Panc1 (cell line): ENCODE results near the gene NMS. TPM values are rescaled to one million over a fixed set of nuclear protein-coding genes. Genes with fewer than 3 reads are reported as not detected.

Experiments
- ATAC-seq: fragments of 200-7000 bp; cut with Tn5 transposase; 2 replicates; pipeline ENCODE4 v1.9.1; 2020; ENCODE audit warnings: mild to moderate bottlenecking, moderate library complexity
- BruUV-seq: library from RNA; stranded (reverse); fragments of 400-500 nt; replicated peaks from 2 replicates; lab custom pipeline; 2021; lab: Mats Ljungman, UMichigan
- CTCF ChIA-PET: fragments of 300-600 bp; sonication (Branson Sonifier 250); formaldehyde crosslinking; loops from one replicate; lab custom pipeline; 2022; ENCODE audit warnings: antibody characterized with exemption; lab: Charles Lee
- POLR2A ChIA-PET: fragments of 300-600 bp; sonication (Branson Sonifier 250); formaldehyde crosslinking; loops from one replicate; lab custom pipeline; 2022; ENCODE audit warnings: antibody characterized with exemption; lab: Charles Lee
- DNase-seq: peaks from one replicate; pipeline ENCODE4 v3.0.0-alpha.2; 2010; ENCODE audit warnings: low read depth, low spot score
- H3K27ac ChIP-seq: 2 replicates; pipeline ENCODE4 v1.5.1; 2011; ENCODE audit warnings: mild to moderate bottlenecking, low read length, inconsistent platforms
- H3K27me3 ChIP-seq: fragments of 200-500 bp; sonication (Bioruptor generic); 2 replicates; pipeline ENCODE4 v1.6.0; 2014; ENCODE audit warnings: low read length, inconsistent platforms; ENCODE audit not compliant: control insufficient read depth, insufficient read depth
- H3K36me3 ChIP-seq: fragments of 200-500 bp; sonication (Bioruptor generic); 2 replicates; pipeline ENCODE4 v1.5.1; 2014; ENCODE audit warnings: inconsistent platforms, mild to moderate bottlenecking, low read length, moderate library complexity; ENCODE audit not compliant: control insufficient read depth, insufficient read depth
- H3K4me1 ChIP-seq: 2 replicates; pipeline ENCODE4 v1.5.1; 2011; ENCODE audit warnings: inconsistent platforms, mild to moderate bottlenecking, low read length, moderate library complexity; ENCODE audit not compliant: control insufficient read depth, insufficient read depth
- H3K4me3 ChIP-seq, 2 experiments: 2 replicates each; pipeline ENCODE4 v1.5.1; 2011 to 2012; ENCODE audit warnings: low read depth in 2 of 2, low read length in 2 of 2, mild to moderate bottlenecking in 2 of 2, inconsistent platforms in 1 of 2, moderate library complexity in 1 of 2
- H3K9me3 ChIP-seq: fragments of 200-500 bp; sonication (Bioruptor generic); 2 replicates; pipeline ENCODE4 v1.5.1; 2014; ENCODE audit warnings: low read depth, mild to moderate bottlenecking, inconsistent platforms, low read length, moderate library complexity; ENCODE audit not compliant: control insufficient read depth, insufficient read depth
- POLR2AphosphoS5 ChIP-seq: IDR thresholded peaks from 2 replicates; pipeline ENCODE4 v1.6.1; 2012; ENCODE audit warnings: mild to moderate bottlenecking, low read depth, low read length, moderate library complexity
- SIN3A ChIP-seq: IDR thresholded peaks from 2 replicates; pipeline ENCODE4 v1.6.1; 2012; ENCODE audit warnings: low read depth, mild to moderate bottlenecking, low read length, moderate library complexity, borderline replicate concordance; ENCODE audit not compliant: insufficient read depth
- TCF7L2 ChIP-seq: IDR thresholded peaks from 2 replicates; pipeline ENCODE4 v1.6.1; 2011; ENCODE audit warnings: mild to moderate bottlenecking, low read depth, low read length, inconsistent platforms
- in situ Hi-C: cut with HindIII; loops from 2 replicates; pipeline ENCODE4 v1.10.0; 2016; ENCODE audit warnings: low sequenced_read_pairs, low pct_unique_long_range_greater_than_20kb
- intact Hi-C: fragments of 100-400 bp; cut with micrococcal nuclease; formaldehyde crosslinking; loops from one replicate; pipeline ENCODE4 v1.10.0; 2022; ENCODE audit not compliant: unreplicated experiment
- total RNA-seq: library from RNA; stranded (reverse); gene quantifications from one replicate; pipeline ENCODE4 v1.2.1, GENCODE V29; 2021; ENCODE audit not compliant: unreplicated experiment
- TF ChIP-seq, protein P1 (sequence below), 2 experiments: IDR thresholded peaks; 2 replicates each; pipeline ENCODE4 v1.6.1; 2011 to 2012; ENCODE audit warnings: low read depth in 2 of 2, control low read depth in 1 of 2, low read length in 1 of 2, mild to moderate bottlenecking in 1 of 2, moderate library complexity in 1 of 2; ENCODE audit not compliant: insufficient read depth in 1 of 2
- TF ChIP-seq, protein P2 (sequence below): fragments of 450-650 bp; IDR thresholded peaks from 2 replicates; pipeline ENCODE4 v1.5.1; 2017; ENCODE audit warnings: mild to moderate bottlenecking

NMS gene
- total RNA-seq, 1 experiment from 2014 or later: not detected

DNA sequence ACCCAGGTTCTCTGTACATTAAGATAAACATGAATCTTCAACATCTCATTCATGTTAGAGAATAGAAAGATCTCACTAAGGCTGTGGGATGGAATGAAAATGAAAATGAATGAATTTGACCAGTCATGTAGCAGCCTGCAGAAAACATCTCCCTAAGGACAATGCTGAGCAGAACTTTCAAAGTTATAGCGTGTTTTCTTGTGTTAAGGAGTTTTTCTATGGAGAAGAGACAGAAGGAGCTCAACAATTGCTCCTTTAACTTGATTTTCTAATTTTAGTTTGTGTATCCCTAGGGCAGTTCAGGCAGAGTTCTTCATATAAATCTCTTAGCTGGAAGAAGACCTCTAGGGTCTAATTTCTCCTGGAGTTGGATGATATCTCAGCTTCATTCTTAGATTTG, 47.3 kb downstream of the NMS start:
- ChIA-PET POLR2A (no interaction called here), CTCF (interaction anchor here (0.6 kb wide), 1 partner anchor 9 kb away, joined by 3 read pairs; no protein-coding TSS in a partner anchor)
- DNase-seq (no peak), ATAC-seq (no peak)
- intact Hi-C loops (no loop called here), in situ Hi-C loops (no loop called here)
- Histone ChIP-seq H3K4me1 (no peaks in the 10 kb centered on the region), H3K4me3 (no peak overlapping the region), H3K9me3 (no peaks in the 10 kb centered on the region), H3K27me3 (no peaks in the 10 kb centered on the region; the same call in 1 of the 2 replicates), H3K36me3 (no peaks in the 10 kb centered on the region), H3K27ac (no peak overlapping the region)
- TF ChIP-seq SIN3A (no peak), TCF7L2 (no peak), POLR2AphosphoS5 (no peak)
- TF ChIP-seq, protein P1, sequence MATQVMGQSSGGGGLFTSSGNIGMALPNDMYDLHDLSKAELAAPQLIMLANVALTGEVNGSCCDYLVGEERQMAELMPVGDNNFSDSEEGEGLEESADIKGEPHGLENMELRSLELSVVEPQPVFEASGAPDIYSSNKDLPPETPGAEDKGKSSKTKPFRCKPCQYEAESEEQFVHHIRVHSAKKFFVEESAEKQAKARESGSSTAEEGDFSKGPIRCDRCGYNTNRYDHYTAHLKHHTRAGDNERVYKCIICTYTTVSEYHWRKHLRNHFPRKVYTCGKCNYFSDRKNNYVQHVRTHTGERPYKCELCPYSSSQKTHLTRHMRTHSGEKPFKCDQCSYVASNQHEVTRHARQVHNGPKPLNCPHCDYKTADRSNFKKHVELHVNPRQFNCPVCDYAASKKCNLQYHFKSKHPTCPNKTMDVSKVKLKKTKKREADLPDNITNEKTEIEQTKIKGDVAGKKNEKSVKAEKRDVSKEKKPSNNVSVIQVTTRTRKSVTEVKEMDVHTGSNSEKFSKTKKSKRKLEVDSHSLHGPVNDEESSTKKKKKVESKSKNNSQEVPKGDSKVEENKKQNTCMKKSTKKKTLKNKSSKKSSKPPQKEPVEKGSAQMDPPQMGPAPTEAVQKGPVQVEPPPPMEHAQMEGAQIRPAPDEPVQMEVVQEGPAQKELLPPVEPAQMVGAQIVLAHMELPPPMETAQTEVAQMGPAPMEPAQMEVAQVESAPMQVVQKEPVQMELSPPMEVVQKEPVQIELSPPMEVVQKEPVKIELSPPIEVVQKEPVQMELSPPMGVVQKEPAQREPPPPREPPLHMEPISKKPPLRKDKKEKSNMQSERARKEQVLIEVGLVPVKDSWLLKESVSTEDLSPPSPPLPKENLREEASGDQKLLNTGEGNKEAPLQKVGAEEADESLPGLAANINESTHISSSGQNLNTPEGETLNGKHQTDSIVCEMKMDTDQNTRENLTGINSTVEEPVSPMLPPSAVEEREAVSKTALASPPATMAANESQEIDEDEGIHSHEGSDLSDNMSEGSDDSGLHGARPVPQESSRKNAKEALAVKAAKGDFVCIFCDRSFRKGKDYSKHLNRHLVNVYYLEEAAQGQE (IDR thresholded peaks at IDR 0.05; ENCODE audit: insufficient read depth in 1 of 2, low read depth in 2 of 2, low read length in 1 of 2): no peak
- TF ChIP-seq, protein P2, sequence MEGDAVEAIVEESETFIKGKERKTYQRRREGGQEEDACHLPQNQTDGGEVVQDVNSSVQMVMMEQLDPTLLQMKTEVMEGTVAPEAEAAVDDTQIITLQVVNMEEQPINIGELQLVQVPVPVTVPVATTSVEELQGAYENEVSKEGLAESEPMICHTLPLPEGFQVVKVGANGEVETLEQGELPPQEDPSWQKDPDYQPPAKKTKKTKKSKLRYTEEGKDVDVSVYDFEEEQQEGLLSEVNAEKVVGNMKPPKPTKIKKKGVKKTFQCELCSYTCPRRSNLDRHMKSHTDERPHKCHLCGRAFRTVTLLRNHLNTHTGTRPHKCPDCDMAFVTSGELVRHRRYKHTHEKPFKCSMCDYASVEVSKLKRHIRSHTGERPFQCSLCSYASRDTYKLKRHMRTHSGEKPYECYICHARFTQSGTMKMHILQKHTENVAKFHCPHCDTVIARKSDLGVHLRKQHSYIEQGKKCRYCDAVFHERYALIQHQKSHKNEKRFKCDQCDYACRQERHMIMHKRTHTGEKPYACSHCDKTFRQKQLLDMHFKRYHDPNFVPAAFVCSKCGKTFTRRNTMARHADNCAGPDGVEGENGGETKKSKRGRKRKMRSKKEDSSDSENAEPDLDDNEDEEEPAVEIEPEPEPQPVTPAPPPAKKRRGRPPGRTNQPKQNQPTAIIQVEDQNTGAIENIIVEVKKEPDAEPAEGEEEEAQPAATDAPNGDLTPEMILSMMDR: no peak
- no TSS peak for BruUV-seq

DNA sequence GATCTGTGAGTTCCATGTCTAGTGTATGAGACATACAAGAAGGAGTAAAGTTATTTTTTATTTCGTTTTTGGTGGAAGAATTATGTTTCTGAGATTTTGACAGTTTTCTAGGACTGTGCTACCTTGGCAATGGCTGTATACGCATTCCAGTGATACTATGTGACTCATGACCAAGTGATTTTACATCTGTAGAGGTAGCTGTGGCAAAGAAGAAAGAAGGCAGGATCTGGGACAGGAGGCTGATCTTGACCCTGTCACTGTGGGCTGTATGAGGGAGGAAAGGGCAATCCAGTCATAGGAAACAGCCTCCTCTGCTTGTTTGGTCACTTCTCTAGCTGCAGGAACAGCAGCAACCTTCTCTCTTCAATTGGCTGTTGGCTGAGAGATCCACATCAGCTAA, 48.5 kb downstream of the NMS start:
- no peak overlapping the region for H3K27ac ChIP-seq
- H3K4me3 ChIP-seq: no peak overlapping the region
- in situ Hi-C loops (no loop called here), intact Hi-C loops (no loop called here)
- no peaks in the 10 kb centered on the region for H3K9me3 ChIP-seq
- ChIA-PET POLR2A (interaction anchor here (0.6 kb wide), 1 partner anchor 1115 kb away, joined by 5 read pairs; no protein-coding TSS in a partner anchor), CTCF (no interaction called here)
- ATAC-seq (no peak), DNase-seq (no peak)
- no peaks in the 10 kb centered on the region for H3K4me1 ChIP-seq
- TF ChIP-seq POLR2AphosphoS5 (no peak), TCF7L2 (no peak), SIN3A (no peak)
- TF ChIP-seq, protein P2: no peak
- TF ChIP-seq, protein P1 (IDR thresholded peaks at IDR 0.05; ENCODE audit: insufficient read depth in 1 of 2, low read depth in 2 of 2, low read length in 1 of 2): no peak
- no TSS peak for BruUV-seq
- no peaks in the 10 kb centered on the region; the same call in 1 of the 2 replicates for H3K27me3 ChIP-seq
- no peaks in the 10 kb centered on the region for H3K36me3 ChIP-seq
